ENCODE data around the gene KAT6B.
"Not testable (repeated sequence)": the region's sequence is repeated elsewhere in the genome, so short reads cannot be mapped to it uniquely, and the experiment has no call there.

Gene KAT6B

DNA sequence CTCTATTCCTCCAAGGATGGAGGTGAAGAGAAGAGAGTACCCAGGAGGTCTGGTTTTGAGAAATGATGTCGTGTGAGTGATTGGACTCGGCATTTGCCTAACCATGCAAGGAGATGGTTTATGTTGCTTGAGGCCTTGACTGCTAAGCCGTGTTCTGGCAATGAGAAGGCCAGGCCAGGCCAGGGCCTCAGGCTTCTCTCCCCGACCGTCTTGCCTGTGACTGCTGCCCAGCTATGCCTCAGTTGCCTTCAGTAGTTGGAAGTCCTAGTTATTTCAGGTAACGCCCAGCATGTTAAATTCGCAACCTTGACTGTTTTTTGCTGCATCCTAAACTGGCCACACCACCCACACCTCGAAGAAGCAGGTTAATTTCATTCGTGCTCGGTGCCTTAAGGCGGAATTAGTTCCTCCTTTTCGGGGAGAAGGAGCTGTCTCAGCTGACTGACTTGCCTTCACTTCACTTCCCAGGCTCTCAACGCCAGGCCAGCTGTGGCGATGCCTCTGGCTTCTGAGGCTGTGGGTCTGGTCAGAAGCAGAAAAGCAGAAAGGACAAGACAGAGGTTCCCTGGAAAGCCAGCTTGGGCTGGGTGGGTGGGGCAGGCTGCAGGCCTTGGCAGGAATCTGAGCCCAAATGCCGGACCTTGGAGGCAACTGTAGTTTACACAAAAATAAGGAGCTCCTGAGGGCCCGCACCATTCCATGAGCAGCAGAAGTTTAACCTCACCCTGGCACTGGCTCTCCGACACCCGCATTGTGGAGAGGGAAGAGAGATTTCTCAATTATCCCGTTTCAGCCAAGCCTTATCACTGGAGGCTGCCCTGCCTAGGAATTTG is 223.1 kb downstream of the KAT6B start:
- no peak for DNase-seq

DNA sequence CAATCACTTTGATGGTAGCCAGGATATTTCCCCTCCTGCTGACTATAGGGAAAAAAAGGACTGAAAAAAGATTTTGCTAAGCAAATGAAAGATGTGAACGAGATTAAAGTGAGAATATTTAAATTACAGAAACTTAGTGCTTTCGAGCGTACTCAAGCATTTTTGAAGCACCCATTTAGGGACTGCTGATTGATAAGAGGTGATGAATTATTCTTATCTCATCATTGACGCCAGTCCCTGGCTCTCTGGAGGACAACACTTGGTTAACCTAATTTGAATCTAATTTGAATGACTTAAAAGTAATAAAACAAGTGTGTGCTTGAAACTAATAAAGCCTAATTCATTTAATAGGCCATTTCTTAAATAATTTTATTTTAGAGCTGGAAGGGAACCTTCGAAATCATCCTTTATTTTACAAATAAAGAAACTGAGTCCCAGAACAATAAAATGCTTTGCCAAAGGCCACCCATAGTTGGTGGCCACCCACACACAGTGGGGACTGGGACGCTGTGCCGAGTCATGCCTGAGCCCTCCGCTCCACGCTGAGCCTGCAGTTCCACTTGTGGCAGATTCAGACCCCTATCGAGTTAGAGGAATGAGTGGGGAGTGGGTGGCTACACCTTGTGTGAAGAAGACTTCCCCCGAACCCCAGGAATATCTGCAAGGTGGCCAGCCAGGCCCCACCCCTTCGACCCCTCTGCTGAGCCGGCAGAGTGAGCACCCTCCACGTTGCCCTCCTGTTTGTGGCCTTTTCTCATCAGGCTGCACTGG is 223.9 kb downstream of the KAT6B start:
- no peak for DNase-seq

DNA sequence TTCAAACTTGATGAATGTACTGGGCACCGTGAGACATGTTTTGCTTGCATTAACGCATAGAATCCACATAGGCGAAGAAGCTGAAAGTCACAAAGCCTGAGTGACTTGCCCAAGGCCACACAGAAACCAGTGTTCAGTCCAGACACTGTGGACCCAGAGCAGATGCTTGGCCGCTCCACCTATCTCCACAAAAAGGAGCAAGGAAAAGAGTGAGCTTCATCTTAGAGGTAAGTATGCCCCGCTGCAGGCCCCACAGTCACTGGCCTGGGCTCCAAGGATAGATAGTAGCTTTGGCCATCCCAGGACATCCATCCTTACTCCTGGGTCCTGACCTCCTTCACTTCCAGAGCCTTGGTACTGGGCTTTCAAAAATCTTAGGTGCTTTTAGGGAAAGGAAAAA is 224.9 kb downstream of the KAT6B start:
- no peak for DNase-seq

DNA sequence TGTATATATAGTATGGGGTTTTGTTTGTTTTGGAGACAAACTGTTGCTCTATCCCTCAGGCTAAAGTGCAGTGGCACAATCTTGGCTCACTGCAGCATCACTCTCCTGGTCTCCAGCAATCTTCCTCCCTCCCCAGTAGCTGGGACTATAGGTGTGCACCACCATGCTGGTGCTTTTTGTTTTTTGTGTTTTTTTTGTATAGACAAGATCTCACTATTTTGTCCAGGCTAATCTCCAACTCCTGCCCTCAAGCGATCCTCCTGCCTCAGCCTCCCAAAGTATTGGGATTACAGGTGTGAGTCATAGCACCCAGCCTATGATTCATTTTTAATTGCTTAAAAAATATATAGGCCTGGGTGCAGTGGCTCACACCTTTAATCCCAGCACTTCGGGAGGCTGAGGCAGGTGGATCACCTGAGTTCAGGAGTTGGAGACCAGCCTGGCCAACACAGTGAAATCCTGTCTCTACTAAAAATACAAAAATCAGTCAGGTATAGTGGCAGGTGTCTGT is 229.6 kb downstream of the KAT6B start:
- not testable (repeated sequence) for DNase-seq

DNA sequence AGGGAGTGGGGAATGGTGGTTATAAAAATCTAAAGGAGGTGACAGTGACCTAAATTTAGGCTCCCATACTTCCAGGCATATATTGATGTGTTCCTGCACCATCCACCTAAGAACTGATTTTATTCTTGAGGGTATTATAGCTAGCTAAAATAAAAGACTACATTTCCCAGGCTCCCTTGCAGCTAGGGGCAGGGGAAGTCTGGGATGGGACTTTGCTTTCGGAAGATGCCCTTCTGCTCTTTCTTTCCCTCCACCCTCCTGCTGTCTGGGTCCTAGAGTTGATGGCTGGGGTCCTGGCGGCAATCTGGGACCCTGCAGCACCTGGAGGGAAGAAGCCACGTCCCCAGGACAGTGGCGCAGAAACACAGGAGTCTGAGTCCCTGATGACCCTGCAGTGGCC is 231.3 kb downstream of the KAT6B start:
- DNase-seq, result no peak

DNA sequence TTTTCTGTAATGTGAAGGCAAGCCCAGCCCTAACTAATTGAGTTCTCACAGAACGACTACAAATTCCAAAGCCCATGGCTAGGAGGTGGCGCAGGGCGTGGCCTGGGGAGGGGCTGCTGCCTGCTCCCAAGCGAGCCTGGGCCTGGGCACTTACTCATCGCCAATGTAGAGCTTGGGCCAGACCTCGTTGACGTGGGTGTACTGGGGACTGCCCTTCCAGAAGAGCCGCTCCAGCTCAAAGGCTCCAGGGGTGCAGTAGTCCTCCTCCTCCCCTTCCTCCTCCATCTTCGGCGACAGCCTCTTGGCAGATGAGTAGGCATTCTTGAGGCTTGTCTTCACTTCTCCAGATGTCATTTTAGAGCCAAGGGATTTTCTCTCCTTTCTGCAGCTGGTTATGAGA is 231.8 kb downstream of the KAT6B start:
- no peak for DNase-seq

DNA sequence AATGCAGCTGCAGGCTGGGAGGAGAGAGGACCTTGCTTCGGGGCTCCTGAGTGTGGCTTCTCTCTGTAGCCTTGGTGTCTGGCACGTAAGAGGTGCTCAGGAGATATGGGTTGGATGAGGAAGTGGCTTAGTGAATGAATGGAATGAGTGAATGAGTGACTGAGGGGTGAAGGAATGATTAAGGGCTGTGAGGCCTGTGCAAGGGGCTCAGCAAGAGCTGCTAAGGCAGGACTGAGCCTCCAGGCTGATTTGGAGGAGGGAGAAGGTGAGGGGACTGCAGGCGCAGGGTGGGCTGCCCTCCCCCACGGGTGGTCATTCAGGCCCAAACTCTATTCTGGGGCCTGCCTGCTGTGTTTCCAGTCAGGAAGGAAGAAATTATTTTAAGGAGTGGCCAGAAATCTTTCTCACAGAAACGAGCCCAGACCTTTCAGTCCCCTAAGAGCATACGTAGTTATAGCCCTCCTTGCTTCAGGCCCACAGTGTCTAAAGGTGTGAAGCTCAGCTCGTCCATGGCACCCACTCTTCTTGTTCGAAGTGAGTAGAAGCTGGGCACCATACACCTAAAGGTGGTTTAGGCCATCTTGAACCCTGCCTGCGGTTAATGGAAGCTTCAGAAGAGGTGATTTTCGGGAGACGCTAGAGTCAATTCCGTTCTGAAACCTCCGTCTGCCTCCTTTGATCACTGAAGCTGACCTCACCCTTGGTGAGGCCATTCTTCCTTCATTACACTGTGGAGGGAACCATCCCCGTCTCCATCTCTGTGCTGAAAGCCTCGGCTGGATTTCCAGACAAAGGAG is 235.5 kb downstream of the KAT6B start:
- no peak for DNase-seq

DNA sequence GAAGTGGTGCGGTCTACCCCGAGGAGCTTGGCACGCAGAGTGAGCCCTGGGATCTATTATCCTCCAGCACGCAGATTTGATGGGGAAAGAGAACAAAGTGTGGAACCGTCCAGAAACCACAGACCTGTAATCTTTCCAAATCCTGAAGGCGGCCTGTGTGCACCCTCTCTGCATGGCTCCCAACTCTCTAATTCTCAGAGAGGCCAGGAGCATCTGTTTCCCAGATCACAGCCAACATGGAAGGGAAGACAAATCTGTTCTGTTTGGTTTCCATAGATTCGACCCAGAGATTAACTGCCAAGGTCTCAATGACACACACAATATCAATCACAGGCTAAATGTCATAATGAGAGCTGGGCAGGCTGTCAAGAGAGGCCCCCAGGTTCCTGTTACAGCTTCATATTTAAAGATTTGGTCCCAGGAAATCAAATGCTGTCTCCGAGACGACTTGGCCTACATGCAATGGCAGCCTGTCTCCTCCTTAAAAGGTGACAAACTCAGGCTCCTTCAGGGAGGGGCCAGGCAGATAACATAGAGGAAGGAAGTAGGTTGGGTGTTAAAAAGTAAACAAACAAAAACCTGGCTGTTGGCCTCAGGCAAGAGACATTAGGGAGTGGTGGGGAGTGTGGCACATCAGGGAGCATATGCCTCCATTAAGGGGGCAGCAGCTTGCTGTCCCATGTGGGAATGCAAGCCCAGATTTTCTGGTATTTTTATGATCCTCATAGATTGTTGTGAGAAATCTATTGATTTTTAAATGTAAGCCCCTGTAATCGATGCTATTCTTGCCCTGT is 236.3 kb downstream of the KAT6B start:
- no peak for DNase-seq

DNA sequence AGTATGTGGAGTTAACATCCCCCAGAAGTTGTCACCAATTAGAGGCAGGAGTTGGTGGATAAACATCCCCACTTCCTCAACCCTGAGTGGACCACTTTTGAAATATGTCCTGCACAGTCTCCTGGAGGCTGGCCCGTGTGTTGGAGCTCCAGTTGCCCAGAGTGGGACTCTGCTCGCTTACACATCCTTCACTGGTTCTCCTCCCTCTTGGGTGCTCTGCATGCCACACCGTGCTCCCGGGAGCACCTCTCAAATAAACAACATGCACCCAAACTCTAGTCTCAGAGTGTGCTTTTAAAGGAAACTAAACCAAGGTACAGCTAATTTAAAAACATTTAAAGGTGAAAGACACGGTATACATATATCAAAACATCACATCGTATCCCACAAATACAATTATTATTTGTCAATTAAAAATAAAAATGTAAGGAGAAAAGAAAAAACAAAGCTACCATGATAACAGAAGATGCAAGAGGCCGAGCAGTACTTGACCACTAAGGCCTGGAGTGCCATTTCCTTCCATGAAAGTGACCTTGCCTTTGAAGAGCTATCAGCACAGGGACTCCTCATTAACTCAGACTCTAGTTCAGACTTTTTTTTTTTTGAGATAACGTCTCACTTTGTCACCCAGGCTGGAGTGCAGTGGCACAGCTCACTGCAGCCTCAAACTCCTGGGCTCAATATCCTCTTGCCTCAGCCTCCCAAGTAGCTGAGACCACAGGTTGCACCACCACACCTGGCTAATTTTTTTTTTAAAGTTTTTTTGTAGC is 237.2 kb downstream of the KAT6B start:
- DNase-seq, result no peak

DNA sequence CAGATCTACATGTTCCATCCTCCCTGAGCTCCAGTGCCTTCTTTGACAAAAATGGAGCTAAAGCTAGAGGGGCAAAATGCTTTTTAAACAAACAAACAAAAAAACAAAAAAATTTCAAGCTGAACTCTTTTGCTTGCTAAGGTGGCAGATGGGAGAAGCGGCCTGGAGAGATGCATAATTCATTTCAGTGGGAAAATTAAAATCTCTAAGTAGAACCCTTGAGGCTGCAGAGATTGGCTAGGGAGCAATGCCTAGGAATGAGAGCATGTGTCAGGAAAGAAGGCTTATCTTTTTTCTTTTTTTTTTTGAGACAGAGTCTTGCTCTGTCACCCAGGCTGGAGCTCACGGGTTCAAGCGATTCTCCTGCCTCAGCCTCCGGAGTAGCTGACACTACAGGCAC is 238.7 kb downstream of the KAT6B start:
- no peak for DNase-seq

DNA sequence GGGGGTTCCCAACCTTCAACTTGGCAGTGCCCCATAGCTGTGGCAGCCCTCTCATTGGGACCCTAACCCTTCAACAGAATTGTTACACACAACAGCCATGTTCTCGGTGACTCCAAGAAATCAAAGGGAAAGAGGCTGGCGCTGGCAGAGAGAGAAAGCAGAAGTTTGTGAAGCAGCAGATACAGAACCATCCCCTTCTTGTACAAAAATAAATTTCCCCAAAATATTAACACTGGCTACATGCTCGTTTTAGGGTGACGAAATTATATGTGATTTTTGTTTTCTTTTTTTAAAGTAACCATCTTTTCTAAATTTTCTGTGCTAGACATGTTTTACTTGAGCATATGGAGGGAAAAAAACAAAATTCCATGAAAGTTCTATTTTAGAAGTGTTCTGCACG is 239.9 kb downstream of the KAT6B start:
- no peak for DNase-seq

DNA sequence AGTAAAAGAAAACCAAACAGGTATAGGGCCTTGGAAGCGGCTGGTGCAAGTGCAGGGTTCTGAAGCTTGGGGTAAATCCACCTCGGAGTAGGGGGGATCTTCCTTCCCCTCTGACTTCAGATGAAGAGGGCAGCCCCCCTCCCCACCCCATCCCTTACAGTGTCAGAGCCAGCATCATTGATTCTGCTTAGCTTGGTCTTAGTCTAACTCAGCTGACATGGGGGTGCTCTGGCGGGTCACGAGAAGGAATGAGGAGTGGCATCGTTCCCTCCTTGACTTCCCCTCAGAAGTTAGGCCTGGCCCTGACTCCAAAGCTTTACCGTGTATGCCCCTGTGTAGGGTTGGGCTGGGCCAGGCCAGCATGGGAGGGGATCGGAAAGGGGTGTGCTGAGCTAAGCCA is 240.9 kb downstream of the KAT6B start:
- no peak for DNase-seq

DNA sequence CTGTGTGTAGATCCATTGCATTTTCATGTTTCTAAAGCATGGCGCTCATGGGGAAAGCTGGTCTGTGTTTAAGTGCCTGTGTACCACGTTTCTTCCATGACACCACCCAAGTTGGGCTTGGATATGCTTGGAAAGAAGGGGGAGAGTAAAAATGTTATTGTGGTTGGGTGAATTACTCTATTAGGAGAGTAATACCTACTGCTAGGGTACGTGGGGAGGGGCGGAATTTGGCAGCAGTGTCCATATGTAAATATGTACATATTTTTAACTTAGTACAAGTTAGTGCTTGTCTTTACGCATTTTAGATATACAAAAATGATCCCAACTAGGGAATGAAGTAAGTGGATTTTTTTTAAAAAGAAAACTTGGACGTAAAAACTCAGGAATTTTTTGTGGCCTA is 242.1 kb downstream of the KAT6B start:
- DNase-seq, result no peak

DNA sequence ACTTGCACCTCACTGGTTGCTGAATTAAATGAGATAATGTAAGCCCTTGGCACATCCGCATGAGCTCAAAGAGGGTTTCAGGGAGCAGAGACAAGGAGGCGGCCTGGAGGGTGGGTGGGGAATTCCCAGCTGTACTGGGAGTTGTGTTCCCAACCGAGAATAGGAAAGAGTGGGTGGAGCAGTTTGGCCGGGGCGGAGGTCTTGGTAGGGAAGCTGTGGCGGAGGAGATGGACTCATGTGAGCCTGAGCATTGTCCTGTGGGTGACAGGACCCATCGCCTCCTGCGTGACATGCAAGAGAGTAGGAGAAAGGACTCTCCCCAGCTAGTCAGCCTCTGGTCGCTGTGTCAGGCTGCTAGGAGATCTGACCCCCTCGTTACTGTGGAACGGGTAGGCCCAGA is 244.1 kb downstream of the KAT6B start:
- DNase-seq, result no peak

DNA sequence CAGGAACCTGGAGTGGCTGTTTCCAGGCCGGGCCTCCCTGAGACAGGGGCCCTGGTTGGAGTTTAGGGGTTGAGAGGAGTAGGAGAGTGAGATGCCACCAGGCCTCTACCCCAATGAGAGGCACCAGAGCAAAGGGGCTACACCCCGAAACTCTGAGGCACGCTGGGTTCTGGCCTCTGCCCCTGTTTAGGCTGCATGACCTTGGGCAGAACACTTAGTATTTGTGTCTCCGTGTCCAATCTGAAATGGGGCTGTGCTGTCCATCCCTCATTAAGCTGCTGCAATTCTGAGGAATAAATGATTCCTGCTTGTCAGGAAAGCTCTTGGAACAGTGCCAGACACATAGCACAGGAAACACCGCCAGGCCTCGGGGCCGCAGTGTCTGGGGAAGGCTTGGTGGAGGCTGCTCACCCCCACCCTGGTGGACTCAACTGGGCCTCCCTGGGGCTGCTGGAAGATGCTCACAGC is 244.6 kb downstream of the KAT6B start:
- DNase-seq, result no peak

DNA sequence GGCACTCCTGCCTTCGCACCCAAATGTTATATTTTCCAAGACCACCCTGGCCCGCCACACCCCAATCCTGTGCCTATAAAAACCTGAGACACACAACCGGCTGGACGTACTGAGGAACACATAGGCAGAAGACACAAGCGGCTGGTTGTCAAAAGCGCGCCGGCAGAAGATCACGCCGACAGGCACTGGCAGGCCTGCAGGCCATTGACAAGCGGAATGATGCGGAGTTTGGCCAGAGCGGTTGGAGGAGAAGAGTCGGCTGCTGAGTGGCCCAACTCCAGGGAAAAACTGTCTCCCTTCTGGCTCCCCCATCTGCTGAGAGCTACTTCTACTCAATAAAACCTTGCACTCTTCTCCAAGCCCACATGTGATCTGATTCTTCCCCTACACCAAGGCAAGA is 245.4 kb downstream of the KAT6B start:
- DNase-seq, result no peak

DNA sequence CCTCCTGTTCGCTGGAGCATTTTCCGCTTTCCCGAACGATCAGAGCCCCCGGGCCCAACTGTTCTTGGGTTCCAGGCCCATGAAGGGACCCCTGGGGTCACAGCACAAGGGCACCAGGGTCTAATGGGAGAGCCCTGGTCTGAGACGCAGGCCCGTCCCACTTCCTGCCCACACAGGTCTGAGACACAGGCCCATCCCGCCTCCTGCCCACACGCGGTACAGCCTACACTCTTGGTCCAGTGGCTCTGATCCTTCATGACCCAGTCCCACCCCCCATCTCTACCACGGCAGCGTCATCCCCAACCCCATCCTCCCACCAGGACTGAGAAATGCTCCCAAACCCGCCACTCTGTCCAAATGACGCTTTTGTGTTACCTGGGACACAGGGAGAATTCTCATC is 246.3 kb downstream of the KAT6B start:
- no peak for DNase-seq

DNA sequence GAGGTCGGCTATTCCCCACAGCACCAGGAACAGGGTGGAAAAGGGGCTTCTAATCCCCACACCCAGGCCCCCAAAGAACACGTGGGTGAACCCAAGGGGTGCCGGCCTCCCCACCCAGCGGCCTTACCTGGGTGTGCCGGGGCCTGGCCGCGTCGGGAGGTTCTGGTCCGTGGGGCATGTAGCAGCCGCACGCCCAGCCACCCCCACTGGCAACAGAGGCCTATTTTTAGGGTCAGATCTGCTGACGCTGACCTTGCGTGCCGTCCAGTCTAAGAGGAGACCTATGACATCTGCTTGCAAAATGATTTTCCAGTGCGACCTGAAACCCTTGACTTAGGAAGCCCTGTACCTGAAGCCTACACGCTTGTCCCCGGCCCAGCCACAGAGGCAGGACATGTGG is 247.0 kb downstream of the KAT6B start:
- DNase-seq, result no peak

DNA sequence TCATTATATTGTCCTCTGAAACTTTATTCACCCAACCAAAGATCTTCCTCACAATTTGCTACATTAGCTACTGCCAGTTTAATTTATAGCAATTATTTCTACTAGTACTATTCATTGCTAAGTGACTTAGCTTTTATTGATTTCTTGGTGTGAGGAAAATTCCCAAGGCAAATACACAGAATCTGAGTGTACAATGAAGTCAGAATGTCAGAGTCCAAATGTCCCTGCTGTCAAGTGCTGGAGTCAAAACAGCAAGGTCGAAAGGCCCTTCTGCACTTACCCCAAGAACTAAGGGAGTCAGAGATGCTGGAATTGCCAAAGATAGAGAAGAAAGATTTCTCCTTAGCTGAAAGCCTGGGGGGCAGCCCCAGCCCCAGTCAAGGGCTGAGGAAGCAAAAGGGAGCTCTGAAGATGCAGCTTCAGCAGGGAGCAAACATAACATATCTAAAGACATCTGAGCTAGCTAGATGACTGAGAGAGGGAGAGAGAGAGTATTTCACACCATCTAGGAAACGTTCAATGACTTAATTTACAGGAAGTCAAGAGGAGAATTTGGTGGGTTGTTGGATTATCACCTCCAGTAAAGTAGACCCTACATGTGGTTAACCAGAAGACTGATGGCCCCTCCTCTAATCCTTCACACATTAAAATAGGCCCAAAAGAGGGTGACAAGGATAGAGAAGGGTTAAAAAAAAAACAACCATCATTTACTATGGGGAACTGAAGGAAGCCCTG is 248.5 kb downstream of the KAT6B start:
- DNase-seq, result no peak

DNA sequence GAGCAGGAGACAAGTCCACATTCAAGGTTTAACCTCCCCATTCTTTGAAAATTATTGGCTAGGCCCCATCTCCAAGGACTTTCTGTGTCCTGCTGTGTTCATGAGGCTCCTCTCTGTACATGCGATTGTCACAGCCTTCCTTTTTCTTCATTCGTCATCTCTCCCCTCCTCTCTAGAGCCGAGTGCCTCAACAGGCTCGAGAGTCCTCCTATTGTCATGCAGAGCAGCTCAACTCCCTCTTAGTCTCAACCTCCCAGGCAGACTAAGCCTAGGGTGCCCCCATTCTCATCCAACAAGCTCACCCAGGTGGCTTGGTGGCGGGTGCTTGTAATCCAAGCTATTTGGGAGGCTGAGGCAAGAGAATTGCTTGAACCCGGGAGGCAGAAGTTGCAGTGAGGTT is 249.9 kb downstream of the KAT6B start:
- DNase-seq, result no peak
